ENCODE measurements around the gene NUDT8.

NUDT8 gene

DNA sequence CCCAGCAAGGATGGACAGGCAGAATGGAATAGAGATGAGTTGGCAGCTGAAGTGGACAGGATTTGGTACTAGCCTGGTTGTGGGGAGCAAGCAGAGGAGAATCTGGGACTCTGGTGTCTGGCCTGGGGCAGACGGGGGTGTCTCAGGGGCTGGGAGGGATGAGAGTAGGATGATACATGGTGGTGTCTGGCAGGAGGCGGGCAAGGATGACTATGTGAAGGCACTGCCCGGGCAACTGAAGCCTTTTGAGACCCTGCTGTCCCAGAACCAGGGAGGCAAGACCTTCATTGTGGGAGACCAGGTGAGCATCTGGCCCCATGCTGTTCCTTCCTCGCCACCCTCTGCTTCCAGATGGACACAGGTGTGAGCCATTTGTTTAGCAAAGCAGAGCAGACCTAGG, 43.8 kb downstream of the NUDT8 start:
- DNase-seq = no peak

- DNase-seq = no peak
Measured at GRCh38 chr11:67584881-67585873, 44.6 kb downstream of the NUDT8 start.

DNA sequence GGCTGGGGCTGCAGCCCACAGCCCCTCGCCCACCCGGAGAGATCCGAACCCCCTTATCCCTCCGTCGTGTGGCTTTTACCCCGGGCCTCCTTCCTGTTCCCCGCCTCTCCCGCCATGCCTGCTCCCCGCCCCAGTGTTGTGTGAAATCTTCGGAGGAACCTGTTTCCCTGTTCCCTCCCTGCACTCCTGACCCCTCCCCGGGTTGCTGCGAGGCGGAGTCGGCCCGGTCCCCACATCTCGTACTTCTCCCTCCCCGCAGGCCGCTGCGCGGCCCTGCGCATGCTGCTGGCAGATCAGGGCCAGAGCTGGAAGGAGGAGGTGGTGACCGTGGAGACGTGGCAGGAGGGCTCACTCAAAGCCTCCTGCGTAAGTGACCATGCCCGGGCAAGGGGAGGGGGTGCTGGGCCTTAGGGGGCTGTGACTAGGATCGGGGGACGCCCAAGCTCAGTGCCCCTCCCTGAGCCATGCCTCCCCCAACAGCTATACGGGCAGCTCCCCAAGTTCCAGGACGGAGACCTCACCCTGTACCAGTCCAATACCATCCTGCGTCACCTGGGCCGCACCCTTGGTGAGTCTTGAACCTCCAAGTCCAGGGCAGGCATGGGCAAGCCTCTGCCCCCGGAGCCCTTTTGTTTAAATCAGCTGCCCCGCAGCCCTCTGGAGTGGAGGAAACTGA, 45.4 kb downstream of the NUDT8 start:
- peak; percentile 38 for DNase-seq

GRCh38 chr11:67583247-67584204, 46.2 kb downstream of the NUDT8 start, which contains the start of gene GSTP1:
TSS of gene GSTP1 (plus strand) at chr11:67583812. CDS start at chr11:67583844, 32 bp downstream.
- peak; percentile 88 for DNase-seq

- DNase-seq = no peak
Measured at GRCh38 chr11:67582011-67582410, 47.7 kb downstream of the NUDT8 start.

GRCh38 chr11:67581469-67581868, 48.3 kb downstream of the NUDT8 start:
- DNase-seq = no peak

GRCh38 chr11:67577951-67578350, 51.8 kb downstream of the NUDT8 start:
- no peak for DNase-seq
